Measurements from ENCODE around the gene HES7.

The HES7 gene

GRCh38 chr17:8126491-8127066 lies 2.7 kb upstream of the HES7 start:
- peaks cover 2% of the 10 kb centered on the region for H3K36me3 Mint-ChIP-seq
- peaks cover 86% of the 10 kb centered on the region for H3K27me3 Mint-ChIP-seq
- H3K27ac Mint-ChIP-seq = peak overlapping the region; percentile 84
- CTCF ChIA-PET = interaction anchor here (0.7 to 2.5 kb wide), 5 partner anchors 8 to 117 kb away, joined by 3 to 15 read pairs (median 4); partner anchors contain the start of gene ALOXE3
- peaks cover 52% of the 10 kb centered on the region for H3K4me1 Mint-ChIP-seq
- DNase-seq = peak; percentile 65
- peak overlapping the region; percentile 93 for H3K4me3 Mint-ChIP-seq
- no peaks in the 10 kb centered on the region for H3K9me3 Mint-ChIP-seq

GRCh38 chr17:8125947-8126490 lies 2.1 kb upstream of the HES7 start:
- Mint-ChIP-seq H3K27ac (peak overlapping the region; percentile 84), H3K27me3 (peaks cover 87% of the 10 kb centered on the region), H3K4me1 (peaks cover 54% of the 10 kb centered on the region), H3K9me3 (no peaks in the 10 kb centered on the region), H3K4me3 (peak overlapping the region; percentile 93), H3K36me3 (peaks cover 2% of the 10 kb centered on the region)
- DNase-seq = no peak
- CTCF ChIA-PET = interaction anchor here (0.7 to 2.5 kb wide), 2 partner anchors 9 to 12 kb away, joined by 4 to 15 read pairs; no protein-coding TSS in a partner anchor

GRCh38 chr17:8125154-8125946 lies 1.4 kb upstream of the HES7 start:
- Mint-ChIP-seq H3K36me3 (peaks cover 2% of the 10 kb centered on the region), H3K27ac (peak overlapping the region; percentile 84), H3K27me3 (peaks cover 92% of the 10 kb centered on the region), H3K4me1 (peaks cover 61% of the 10 kb centered on the region), H3K9me3 (no peaks in the 10 kb centered on the region), H3K4me3 (peak overlapping the region; percentile 93)
- CTCF ChIA-PET = interaction anchor here (0.6 to 2.5 kb wide), 6 partner anchors 13 to 170 kb away, joined by 3 to 15 read pairs (median 4); partner anchors contain the start of gene SLC25A35
- peak; percentile 83 for DNase-seq

GRCh38 chr17:8124350-8125153 lies 646 bp upstream of the HES7 start:
- CTCF ChIA-PET = interaction anchor here (0.6 to 1.9 kb wide), 8 partner anchors 11 to 439 kb away, joined by 3 to 8 read pairs (median 4); partner anchors contain the start of gene SLC25A35
- H3K4me1 Mint-ChIP-seq = peaks cover 69% of the 10 kb centered on the region
- H3K27ac Mint-ChIP-seq = peak overlapping the region; percentile 76
- DNase-seq = peak; percentile 42
- no peaks in the 10 kb centered on the region for H3K9me3 Mint-ChIP-seq
- H3K36me3 Mint-ChIP-seq = peaks cover 2% of the 10 kb centered on the region
- H3K27me3 Mint-ChIP-seq = peaks cover 87% of the 10 kb centered on the region
- peak overlapping the region; percentile 93 for H3K4me3 Mint-ChIP-seq

GRCh38 chr17:8122924-8123694 lies 797 bp downstream of the HES7 start:
- H3K4me1 Mint-ChIP-seq = peaks cover 80% of the 10 kb centered on the region
- no peaks in the 10 kb centered on the region for H3K9me3 Mint-ChIP-seq
- H3K27me3 Mint-ChIP-seq = peaks cover 83% of the 10 kb centered on the region
- H3K27ac Mint-ChIP-seq = no peak overlapping the region
- peak overlapping the region; percentile 78 for H3K4me3 Mint-ChIP-seq
- CTCF ChIA-PET = interaction anchor here (1.0 to 2.1 kb wide), 7 partner anchors 10 to 178 kb away, joined by 3 to 11 read pairs (median 5); no protein-coding TSS in a partner anchor
- H3K36me3 Mint-ChIP-seq = peaks cover 6% of the 10 kb centered on the region
- DNase-seq = peak; percentile 60

- Mint-ChIP-seq H3K36me3 (peaks cover 6% of the 10 kb centered on the region), H3K9me3 (no peaks in the 10 kb centered on the region), H3K27ac (no peak overlapping the region), H3K4me1 (peaks cover 86% of the 10 kb centered on the region), H3K4me3 (peak overlapping the region; percentile 78), H3K27me3 (peaks cover 84% of the 10 kb centered on the region)
- DNase-seq = peak; percentile 29
- CTCF ChIA-PET = interaction anchor here (0.5 to 2.1 kb wide), 6 partner anchors 16 to 178 kb away, joined by 3 to 11 read pairs (median 4); no protein-coding TSS in a partner anchor
These were observed 1.4 kb downstream of the HES7 start for GRCh38 chr17:8122422-8122923.

GRCh38 chr17:8121681-8122421 lies 2.1 kb downstream of the HES7 start:
- Mint-ChIP-seq H3K4me3 (peak overlapping the region; percentile 78), H3K36me3 (peaks cover 6% of the 10 kb centered on the region), H3K27ac (no peak overlapping the region), H3K4me1 (peaks cover 83% of the 10 kb centered on the region), H3K9me3 (no peaks in the 10 kb centered on the region), H3K27me3 (peaks cover 85% of the 10 kb centered on the region)
- peak; percentile 57 for DNase-seq
- CTCF ChIA-PET = interaction anchor here (0.5 to 2.1 kb wide), 5 partner anchors 17 to 66 kb away, joined by 3 to 11 read pairs (median 5); no protein-coding TSS in a partner anchor

- Mint-ChIP-seq H3K4me3 (peak overlapping the region; percentile 78), H3K36me3 (peaks cover 6% of the 10 kb centered on the region), H3K4me1 (peaks cover 81% of the 10 kb centered on the region), H3K27ac (no peak overlapping the region), H3K9me3 (no peaks in the 10 kb centered on the region), H3K27me3 (peaks cover 90% of the 10 kb centered on the region)
- CTCF ChIA-PET = no interaction called here
- DNase-seq = no peak
These were observed 2.6 kb downstream of the HES7 start for GRCh38 chr17:8121407-8121680.

GRCh38 chr17:8120520-8121406 lies 3.1 kb downstream of the HES7 start:
- peaks cover 91% of the 10 kb centered on the region for H3K27me3 Mint-ChIP-seq
- H3K9me3 Mint-ChIP-seq = no peaks in the 10 kb centered on the region
- CTCF ChIA-PET = interaction anchor here (0.8 to 2.6 kb wide), 12 partner anchors 17 to 127 kb away, joined by 3 to 20 read pairs (median 6); partner anchors contain the start of gene CTC1
- H3K27ac Mint-ChIP-seq = peak overlapping the region; percentile 94
- H3K36me3 Mint-ChIP-seq = peaks cover 6% of the 10 kb centered on the region
- DNase-seq = peak; percentile 75
- peak overlapping the region; percentile 78 for H3K4me3 Mint-ChIP-seq
- peaks cover 76% of the 10 kb centered on the region for H3K4me1 Mint-ChIP-seq

GRCh38 chr17:8119581-8120519 lies 4.1 kb downstream of the HES7 start:
- Mint-ChIP-seq H3K4me1 (peaks cover 68% of the 10 kb centered on the region), H3K9me3 (no peaks in the 10 kb centered on the region), H3K27me3 (peaks cover 91% of the 10 kb centered on the region), H3K36me3 (peaks cover 4% of the 10 kb centered on the region), H3K27ac (peak overlapping the region; percentile 94), H3K4me3 (peak overlapping the region; percentile 78)
- peak; percentile 87 for DNase-seq
- CTCF ChIA-PET = interaction anchor here (0.7 to 3.3 kb wide), 36 partner anchors 7 to 257 kb away, joined by 3 to 38 read pairs (median 4); partner anchors contain the start of genes CTC1 and KRABD2

All from activated naive CD4-positive, alpha-beta T cell treated with anti-CD3 and anti-CD28 coated beads, Interleukin-2, amount 10 ng/mL, durations not matched to agents 7 days and 5 days (primary cell).